AG04449 (cell line): ENCODE data around the gene IL20RA.

Source experiments
- CTCF ChIA-PET: fragments of 350-600 bp; formaldehyde crosslinking; extraction: SDS; loops from one replicate; lab custom pipeline; 2021; ENCODE audit warnings: antibody characterized with exemption; lab: Yijun Ruan, JAX
- POLR2A ChIA-PET: fragments of 400-600, 350-600 bp; formaldehyde crosslinking; extraction: SDS; loops from one replicate; lab custom pipeline; 2020; ENCODE audit warnings: antibody characterized with exemption, inconsistent platforms; lab: Yijun Ruan, JAX
- DNase-seq: peaks from one replicate; pipeline ENCODE4 v3.0.0-alpha.2; 2010; ENCODE audit warnings: low read depth, low spot score
- H3K4me3 ChIP-seq: 2 replicates; pipeline ENCODE4 v1.5.1; 2011; ENCODE audit warnings: low read depth, mild to moderate bottlenecking, control low read depth, low read length
- CTCF ChIP-seq: IDR thresholded peaks from one replicate; pipeline ENCODE4 v1.5.1; 2011; ENCODE audit warnings: mild to moderate bottlenecking, moderate library complexity, low read length, control low read depth, inconsistent platforms; ENCODE audit not compliant: insufficient read depth; ENCODE audit errors: missing control alignments

Gene IL20RA

GRCh38 chr6:137044366-137045221 lies at the start of gene IL20RA:
IL20RA (minus strand) TSS chr6:137044965; CDS start chr6:137044728, 237 bp downstream.
- H3K4me3 ChIP-seq = peak within 1 kb of the TSS; percentile 74
- POLR2A ChIA-PET = no interaction called here
- TF ChIP-seq CTCF = no peak
- CTCF ChIA-PET = interaction anchor here (1.3 to 1.6 kb wide), 2 partner anchors 11 to 31 kb away, joined by 3 to 4 read pairs; no protein-coding TSS in a partner anchor
- DNase-seq = no peak

GRCh38 chr6:137093183-137094069 lies 48.7 kb upstream of the IL20RA start:
- no peak for TF ChIP-seq CTCF

GRCh38 chr6:137092018-137092417 lies 47.3 kb upstream of the IL20RA start:
- no peak for TF ChIP-seq CTCF
- H3K4me3 ChIP-seq = no peak overlapping the region
- CTCF ChIA-PET = interaction anchor here (2.7 to 7.2 kb wide), 2 partner anchors 74 to 222 kb away, joined by 11 to 57 read pairs; no protein-coding TSS in a partner anchor
- DNase-seq = no peak
- POLR2A ChIA-PET = interaction anchor here (0.6 kb wide), 1 partner anchor 674 kb away, joined by 3 read pairs; no protein-coding TSS in a partner anchor

More at GRCh38 chr6:137093183-137094069, 48.7 kb upstream of the IL20RA start:
- CTCF ChIA-PET = interaction anchor here (0.5 to 7.2 kb wide), 23 partner anchors 9 to 907 kb away, joined by 3 to 57 read pairs (median 4); no protein-coding TSS in a partner anchor
- no peak overlapping the region for H3K4me3 ChIP-seq
- DNase-seq = no peak
- POLR2A ChIA-PET = no interaction called here

DNA sequence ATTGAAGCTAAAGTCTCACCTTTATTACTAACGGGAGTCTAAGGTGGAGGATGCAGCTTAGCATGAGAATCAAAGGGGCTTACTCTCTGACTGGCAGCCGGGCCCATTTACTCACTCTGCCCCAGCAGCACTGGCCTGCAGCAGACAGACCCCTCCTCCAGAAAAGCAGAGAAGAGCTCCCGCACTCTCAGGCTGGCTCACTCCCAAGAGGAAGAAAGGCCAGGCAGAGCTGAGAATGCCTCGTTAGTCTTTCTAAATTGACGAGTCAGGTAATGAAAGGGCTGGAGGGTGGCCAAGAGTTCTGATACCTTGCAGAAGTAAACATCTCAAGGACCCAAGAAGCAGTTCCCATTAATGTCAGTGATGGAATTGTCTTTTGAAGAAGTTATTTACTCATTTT lies 44.5 kb upstream of the IL20RA start:
- no peak overlapping the region for H3K4me3 ChIP-seq
- no peak for TF ChIP-seq CTCF
- DNase-seq = no peak
- POLR2A ChIA-PET = no interaction called here
- CTCF ChIA-PET = interaction anchor here (1.2 to 3.6 kb wide), 4 partner anchors 8 to 552 kb away, joined by 3 to 16 read pairs (median 6); no protein-coding TSS in a partner anchor

DNA sequence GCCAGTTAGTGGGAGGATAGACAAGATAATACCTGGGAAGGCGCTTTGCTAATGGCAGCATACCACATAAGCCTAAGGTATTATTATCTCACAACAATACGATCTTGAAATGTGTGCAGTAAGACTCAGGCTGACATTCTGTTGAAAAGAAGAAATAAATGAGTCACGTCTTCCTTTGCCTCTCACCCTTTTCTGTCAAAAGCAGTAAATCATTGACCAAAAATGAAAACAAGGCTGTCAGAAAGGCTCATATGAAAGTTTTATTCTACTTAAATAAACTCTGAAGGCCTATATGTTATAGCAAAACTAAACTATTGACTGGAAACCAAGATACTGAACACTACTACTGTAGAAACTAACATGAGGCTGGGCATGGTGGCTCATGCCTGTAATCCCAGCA lies 43.1 kb upstream of the IL20RA start:
- CTCF ChIA-PET = interaction anchor here (1.7 to 3.6 kb wide), 3 partner anchors 9 to 226 kb away, joined by 3 to 16 read pairs (median 6); no protein-coding TSS in a partner anchor
- DNase-seq = no peak
- POLR2A ChIA-PET = no interaction called here

More for the DNA sequence above, 43.1 kb upstream of the IL20RA start:
- H3K4me3 ChIP-seq = no peak overlapping the region
- TF ChIP-seq CTCF = no peak
